ENCODE data around the gene PARD6A. TPM values are rescaled to one million over a fixed set of nuclear protein-coding genes. Genes with fewer than 3 reads are reported as not detected.

Gene PARD6A
- total and polyA plus RNA-seq, 2 of the 13 experiments (the other 11 are each of a cell fraction or from before 2014, with no cell fraction given), result 3.5 to 4.3 TPM

- TF ChIP-seq RNF219 (CRISPR knock-in tag; IDR thresholded peaks at IDR 0.05) (no peak), ZNF687 (CRISPR knock-in tag; IDR thresholded peaks at IDR 0.05) (no peak; the same call in 1 of the 2 replicates), ZNF619 (CRISPR knock-in tag; IDR thresholded peaks at IDR 0.05) (no peak), MIER2 (CRISPR knock-in tag; IDR thresholded peaks at IDR 0.05) (peak; percentile 93), POLR2G (IDR thresholded peaks at IDR 0.05; ENCODE audit: low read depth, low read length) (no peak), SRSF4 (IDR thresholded peaks at IDR 0.05; ENCODE audit: low read depth, low read length, poor library complexity, severe bottlenecking) (no peak), HDAC1 (CRISPR knock-in tag; IDR thresholded peaks at IDR 0.05) (peak; percentile 28; the same call in 1 of the 2 replicates), ZNF12 (CRISPR knock-in tag; IDR thresholded peaks at IDR 0.05) (no peak), PRMT3 (CRISPR knock-in tag; IDR thresholded peaks at IDR 0.05; ENCODE audit: borderline replicate concordance, low read depth) (no peak), HNRNPUL1 (IDR thresholded peaks at IDR 0.05; ENCODE audit: low read depth, low read length) (no peak), ZNF597 (CRISPR knock-in tag; IDR thresholded peaks at IDR 0.05) (no peak), PRDM15 (CRISPR knock-in tag; IDR thresholded peaks at IDR 0.05) (no peak), TBX2 (CRISPR knock-in tag; IDR thresholded peaks at IDR 0.05; ENCODE audit: borderline replicate concordance) (0 out of 2 replicates have a peak, but pooled peaks have one; percentile 39), ZNF768 (CRISPR knock-in tag; IDR thresholded peaks at IDR 0.05) (peak; percentile 68; the same call in 1 of the 2 replicates), NPAS2 (CRISPR knock-in tag; IDR thresholded peaks at IDR 0.05; ENCODE audit: borderline replicate concordance) (no peak), THAP11 (CRISPR knock-in tag; IDR thresholded peaks at IDR 0.05) (peak; percentile 30; the same call in 1 of the 2 replicates), IRF1 (CRISPR knock-in tag; IDR thresholded peaks at IDR 0.05; ENCODE audit: low read depth) (no peak)
Observed at GRCh38 chr16:67652578-67653127, 8.1 kb upstream of the PARD6A start (continued).

Data from HepG2 (cell line).